ENCODE results near the gene ERGIC1.

ERGIC1 gene

DNA sequence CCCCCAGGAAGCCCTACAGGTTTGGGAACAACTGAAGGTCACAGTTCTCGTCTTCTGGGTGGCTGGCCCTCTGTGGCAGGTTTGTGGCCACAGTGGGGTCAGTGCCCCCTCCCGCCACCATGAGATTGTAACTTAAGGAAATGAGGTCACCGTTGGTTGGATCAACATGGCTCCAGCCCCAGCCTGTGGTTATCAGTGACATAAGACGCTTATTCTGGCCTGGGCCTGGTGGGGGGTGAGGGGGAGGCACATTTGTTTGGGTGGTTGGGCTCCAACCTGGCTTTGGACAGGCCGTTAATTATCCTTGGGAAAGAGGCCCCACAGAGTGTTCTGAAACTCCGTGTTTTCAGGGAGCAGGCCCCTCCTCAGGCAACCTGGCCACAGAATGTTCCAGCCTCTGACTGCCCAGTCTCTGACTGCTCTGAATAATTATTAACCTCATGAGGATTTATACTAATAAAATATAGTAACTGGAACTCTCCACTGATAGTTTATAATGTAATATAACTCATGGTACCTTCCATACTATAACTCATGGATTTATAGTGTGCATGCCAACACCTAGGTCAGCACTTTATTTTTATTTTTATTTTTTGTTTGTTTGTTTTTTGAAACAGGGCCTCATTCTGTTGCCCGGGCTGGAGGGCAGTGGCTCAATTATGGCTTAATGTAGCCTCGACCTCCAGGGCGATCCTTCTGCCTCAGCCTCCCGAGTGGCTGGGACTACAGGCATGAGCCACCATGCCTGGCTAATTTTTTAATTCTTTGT is 67.1 kb downstream of the ERGIC1 start:
- Histone ChIP-seq H3K4me1 (ENCODE audit: insufficient read depth, low read length) (peaks cover 14% of the 10 kb centered on the region), H3K27me3 (ENCODE audit: insufficient read depth, low read length) (no peaks in the 10 kb centered on the region), H3K4me3 (ENCODE audit: low read length) (no peak overlapping the region), H3K36me3 (ENCODE audit: insufficient read depth, low read length) (peaks cover 43% of the 10 kb centered on the region), H3K9ac (ENCODE audit: low read depth, low read length) (no peak overlapping the region), H3K9me3 (ENCODE audit: insufficient read depth, low read depth, low read length) (no peaks in the 10 kb centered on the region), H3K27ac (ENCODE audit: low read depth, low read length) (no peak overlapping the region; the same call in 1 of the 2 replicates)
- WGBS = 89% methylated on average over 10 of the region's 10 CpGs

DNA sequence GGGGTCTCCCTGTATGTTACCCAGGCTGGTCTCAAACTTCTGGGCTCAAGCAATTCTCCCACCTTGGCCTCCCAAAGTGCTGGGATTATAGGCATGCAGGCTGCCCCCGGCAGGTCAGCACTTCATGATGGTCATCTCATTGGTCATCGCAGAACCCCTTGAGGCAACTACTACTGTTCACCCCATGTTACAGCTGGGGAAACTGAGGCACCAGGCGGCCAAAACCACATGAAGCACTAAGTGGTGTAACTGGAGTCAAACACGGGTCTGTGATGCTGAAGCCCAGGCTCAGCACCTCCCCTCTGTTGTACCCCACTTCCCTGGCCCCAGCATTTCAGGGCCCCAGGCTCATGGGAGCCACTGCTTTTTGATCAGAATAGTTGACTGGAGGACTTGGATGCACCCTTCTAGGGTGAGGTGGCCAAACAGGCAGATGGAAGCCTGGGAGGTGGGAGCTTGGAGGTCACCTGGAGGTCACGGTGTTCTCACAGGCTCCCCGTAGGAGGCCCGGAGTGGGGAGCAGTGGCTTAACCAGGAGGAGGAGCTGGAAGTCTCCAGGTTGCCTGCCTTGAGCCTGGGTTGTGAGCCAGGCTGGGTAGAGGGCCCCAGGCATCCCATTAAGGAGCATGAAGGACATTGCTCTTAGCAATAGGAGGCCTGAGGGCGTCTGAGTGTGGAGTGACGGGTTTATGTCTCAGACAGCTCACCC is 67.9 kb downstream of the ERGIC1 start:
- no peak overlapping the region for H3K9ac ChIP-seq (ENCODE audit: low read depth, low read length)
- peaks cover 41% of the 10 kb centered on the region for H3K36me3 ChIP-seq (ENCODE audit: insufficient read depth, low read length)
- H3K4me1 ChIP-seq (ENCODE audit: insufficient read depth, low read length) = peaks cover 18% of the 10 kb centered on the region
- H3K27ac ChIP-seq (ENCODE audit: low read depth, low read length) = no peak overlapping the region
- H3K4me3 ChIP-seq (ENCODE audit: low read length) = no peak overlapping the region
- H3K9me3 ChIP-seq (ENCODE audit: insufficient read depth, low read depth, low read length) = no peaks in the 10 kb centered on the region
- WGBS = 88% methylated on average over 9 of the region's 9 CpGs
- H3K27me3 ChIP-seq (ENCODE audit: insufficient read depth, low read length) = no peaks in the 10 kb centered on the region

DNA sequence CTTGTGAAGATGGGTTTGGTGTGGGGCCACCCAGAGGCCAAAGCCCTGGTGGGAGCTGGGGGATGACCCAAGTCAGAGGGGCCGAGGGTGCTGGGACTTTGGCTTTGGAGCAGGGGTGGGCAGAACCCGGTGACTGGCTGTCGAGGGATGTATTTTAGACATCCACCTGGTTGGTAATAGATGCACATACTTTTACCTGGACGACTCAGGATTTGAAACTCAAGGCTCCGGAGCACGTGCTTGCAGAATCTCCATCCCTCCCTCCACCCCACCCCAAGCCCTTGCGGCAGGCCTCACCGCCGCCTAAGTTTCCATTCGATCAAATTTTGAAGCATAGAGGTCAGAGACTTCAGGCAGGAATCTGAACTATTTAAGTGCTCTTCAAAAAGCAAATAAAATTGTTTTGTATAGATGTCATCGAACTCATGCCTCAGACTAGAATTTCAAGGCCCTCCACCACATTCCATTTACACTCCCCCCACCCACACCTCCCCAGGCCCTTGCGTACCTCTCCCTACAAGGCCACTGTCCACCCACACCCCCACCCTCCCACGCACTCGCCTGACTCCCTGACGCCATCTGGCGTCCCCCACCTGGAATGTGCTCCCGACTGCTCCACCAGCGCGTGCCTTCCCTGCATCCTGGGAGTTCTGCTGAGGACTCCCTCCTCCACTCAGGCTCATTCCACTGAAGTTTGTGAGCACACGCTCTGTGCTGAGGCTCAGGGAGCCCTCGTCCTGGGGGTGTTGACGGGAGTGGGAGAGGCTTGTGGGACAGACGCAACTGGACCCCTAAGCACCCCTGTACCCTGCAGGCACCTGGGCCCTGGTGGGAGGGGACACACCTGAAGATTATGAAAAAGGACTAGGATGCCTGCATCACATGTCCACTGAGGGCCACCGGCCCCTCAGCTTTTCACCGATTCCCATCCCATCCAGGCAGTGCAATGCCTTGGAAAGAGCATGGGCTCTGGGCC is 68.7 kb downstream of the ERGIC1 start:
- 80% methylated on average over 25 of the region's 25 CpGs for WGBS
- no peak overlapping the region for H3K4me3 ChIP-seq (ENCODE audit: low read length)
- no peak overlapping the region; the same call in 1 of the 2 replicates for H3K9ac ChIP-seq (ENCODE audit: low read depth, low read length)
- H3K36me3 ChIP-seq (ENCODE audit: insufficient read depth, low read length) = peaks cover 37% of the 10 kb centered on the region
- H3K9me3 ChIP-seq (ENCODE audit: insufficient read depth, low read depth, low read length) = no peaks in the 10 kb centered on the region
- no peak overlapping the region for H3K27ac ChIP-seq (ENCODE audit: low read depth, low read length)
- H3K27me3 ChIP-seq (ENCODE audit: insufficient read depth, low read length) = no peaks in the 10 kb centered on the region
- peaks cover 18% of the 10 kb centered on the region for H3K4me1 ChIP-seq (ENCODE audit: insufficient read depth, low read length)

DNA sequence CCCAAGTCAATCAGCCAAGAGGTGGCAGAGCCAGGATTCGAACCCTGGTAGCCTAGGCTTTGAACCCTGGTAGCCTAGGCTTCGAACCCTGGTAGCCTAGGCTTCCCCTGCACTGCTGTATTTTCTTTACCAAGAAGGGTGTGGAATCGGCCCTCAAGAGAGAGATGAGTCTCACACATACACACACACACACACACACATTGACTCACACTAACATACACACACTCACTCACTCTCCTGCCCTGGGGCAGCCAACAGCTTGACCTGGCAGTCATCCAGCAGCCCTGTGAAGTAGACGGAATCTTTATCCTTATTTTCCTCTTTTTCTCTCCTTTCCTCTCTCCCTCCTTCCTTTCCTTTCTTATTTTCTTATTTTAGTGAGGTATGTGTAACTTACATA is 69.7 kb downstream of the ERGIC1 start:
- WGBS = 93% methylated on average over 4 of the region's 4 CpGs
- no peaks in the 10 kb centered on the region for H3K9me3 ChIP-seq (ENCODE audit: insufficient read depth, low read depth, low read length)
- H3K4me1 ChIP-seq (ENCODE audit: insufficient read depth, low read length) = peaks cover 18% of the 10 kb centered on the region
- H3K36me3 ChIP-seq (ENCODE audit: insufficient read depth, low read length) = peaks cover 28% of the 10 kb centered on the region
- no peak overlapping the region for H3K9ac ChIP-seq (ENCODE audit: low read depth, low read length)
- no peaks in the 10 kb centered on the region for H3K27me3 ChIP-seq (ENCODE audit: insufficient read depth, low read length)
- H3K27ac ChIP-seq (ENCODE audit: low read depth, low read length) = no peak overlapping the region
- H3K4me3 ChIP-seq (ENCODE audit: low read length) = no peak overlapping the region

DNA sequence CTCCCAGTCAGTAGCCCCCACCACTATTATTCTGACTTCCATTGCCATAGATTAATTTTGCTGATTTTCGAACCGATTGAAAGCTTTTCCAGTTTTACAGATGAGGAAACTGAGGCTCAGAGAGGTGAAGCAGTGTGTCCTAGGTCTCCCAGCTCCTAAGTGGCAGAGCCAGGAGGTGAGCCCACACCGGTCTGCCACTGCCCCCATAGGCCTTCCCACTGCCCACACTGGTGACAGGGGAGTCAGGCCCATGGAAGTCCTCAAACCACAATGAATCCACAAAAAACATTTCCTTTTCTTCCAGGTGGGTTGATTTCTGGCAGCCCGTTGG is 70.2 kb downstream of the ERGIC1 start:
- Histone ChIP-seq H3K27ac (ENCODE audit: low read depth, low read length) (peak overlapping the region; percentile 15; the same call in 1 of the 2 replicates), H3K4me3 (ENCODE audit: low read length) (no peak overlapping the region), H3K9me3 (ENCODE audit: insufficient read depth, low read depth, low read length) (no peaks in the 10 kb centered on the region), H3K4me1 (ENCODE audit: insufficient read depth, low read length) (peaks cover 18% of the 10 kb centered on the region), H3K9ac (ENCODE audit: low read depth, low read length) (no peak overlapping the region), H3K27me3 (ENCODE audit: insufficient read depth, low read length) (no peaks in the 10 kb centered on the region), H3K36me3 (ENCODE audit: insufficient read depth, low read length) (peaks cover 25% of the 10 kb centered on the region)
- 94% methylated on average over 4 of the region's 4 CpGs for WGBS

DNA sequence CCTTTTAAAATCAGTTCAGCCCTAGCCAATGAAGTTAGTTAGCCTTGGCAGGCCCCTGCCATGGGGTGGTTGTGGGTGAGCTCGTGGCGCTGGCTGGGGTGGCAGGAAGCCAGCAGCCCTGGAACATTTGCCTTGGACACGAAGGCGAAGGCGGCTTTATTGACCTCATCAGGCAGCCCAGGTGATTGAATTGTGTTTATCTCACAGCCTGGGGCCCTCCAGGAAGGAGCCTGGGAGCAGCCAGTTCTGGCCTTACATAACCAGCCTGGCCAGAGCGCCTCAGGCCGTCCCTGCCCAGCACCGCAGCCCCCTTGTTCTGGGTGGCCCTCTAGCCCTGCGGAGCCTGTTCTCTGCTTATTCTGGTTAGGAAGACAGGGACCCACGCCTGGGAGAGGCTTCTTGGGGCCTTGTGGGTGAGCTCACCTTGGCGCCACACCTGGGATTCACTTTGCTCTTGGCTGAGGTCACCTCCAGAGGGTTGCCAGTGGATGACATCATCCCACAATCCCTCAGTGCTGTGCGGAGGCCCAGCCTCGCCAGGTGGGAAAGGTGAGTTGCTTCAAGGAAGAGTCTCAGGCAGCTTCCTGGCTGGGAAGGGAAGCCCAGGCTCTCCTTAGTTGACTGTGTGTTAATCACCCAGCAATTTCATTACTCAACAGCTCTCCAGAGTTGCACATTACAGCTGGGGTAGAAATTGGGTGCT is 70.7 kb downstream of the ERGIC1 start:
- WGBS = 91% methylated on average over 13 of the region's 13 CpGs
- Histone ChIP-seq H3K9ac (ENCODE audit: low read depth, low read length) (no peak overlapping the region), H3K4me1 (ENCODE audit: insufficient read depth, low read length) (peaks cover 18% of the 10 kb centered on the region), H3K27me3 (ENCODE audit: insufficient read depth, low read length) (no peaks in the 10 kb centered on the region), H3K4me3 (ENCODE audit: low read length) (no peak overlapping the region), H3K27ac (ENCODE audit: low read depth, low read length) (peak overlapping the region; percentile 15; the same call in 1 of the 2 replicates), H3K36me3 (ENCODE audit: insufficient read depth, low read length) (peaks cover 24% of the 10 kb centered on the region), H3K9me3 (ENCODE audit: insufficient read depth, low read depth, low read length) (no peaks in the 10 kb centered on the region)

DNA sequence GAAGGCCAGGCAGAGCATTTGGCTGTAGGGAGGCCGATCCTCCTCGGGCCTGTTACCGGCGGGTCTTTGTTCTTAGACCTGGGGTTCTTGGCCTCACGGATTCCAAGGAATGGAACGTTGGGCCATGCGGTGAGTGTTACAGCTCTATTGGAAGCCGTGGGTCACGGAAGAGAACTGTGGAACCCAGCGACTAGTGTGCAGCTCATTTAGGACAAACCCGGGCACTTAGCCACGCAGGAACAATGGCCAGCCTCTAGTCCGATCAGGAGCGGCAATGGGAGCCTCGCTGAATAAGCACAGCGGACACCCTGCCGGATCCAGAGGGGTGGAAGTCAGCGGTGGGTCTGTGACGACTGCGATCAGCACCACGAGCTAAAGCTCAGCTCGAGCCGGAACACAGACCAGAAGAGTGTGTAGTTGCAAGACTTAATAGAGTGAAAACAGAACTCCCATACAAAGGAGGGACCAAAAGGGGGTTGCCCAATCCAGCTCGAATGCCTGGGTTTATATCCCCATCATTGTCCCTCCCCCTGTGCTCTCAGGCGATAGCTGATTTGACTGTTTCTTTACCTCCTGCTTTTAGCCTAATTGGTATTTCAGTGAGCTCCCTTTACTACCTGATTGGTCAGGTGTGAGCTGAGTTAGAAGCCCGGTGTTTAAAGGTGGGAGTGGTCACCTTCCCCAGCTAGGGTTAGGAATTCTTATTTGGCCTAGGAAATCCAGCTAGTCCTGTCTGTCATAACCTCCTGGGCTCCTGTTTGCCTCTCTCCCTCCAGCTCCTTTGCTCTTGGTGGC is 71.5 kb downstream of the ERGIC1 start:
- H3K4me1 ChIP-seq (ENCODE audit: insufficient read depth, low read length) = peaks cover 18% of the 10 kb centered on the region
- H3K27me3 ChIP-seq (ENCODE audit: insufficient read depth, low read length) = no peaks in the 10 kb centered on the region
- WGBS = 90% methylated on average over 26 of the region's 26 CpGs
- H3K9ac ChIP-seq (ENCODE audit: low read depth, low read length) = no peak overlapping the region
- H3K4me3 ChIP-seq (ENCODE audit: low read length) = no peak overlapping the region
- peaks cover 25% of the 10 kb centered on the region for H3K36me3 ChIP-seq (ENCODE audit: insufficient read depth, low read length)
- H3K9me3 ChIP-seq (ENCODE audit: insufficient read depth, low read depth, low read length) = no peaks in the 10 kb centered on the region
- H3K27ac ChIP-seq (ENCODE audit: low read depth, low read length) = peak overlapping the region; percentile 6; the same call in 1 of the 2 replicates

DNA sequence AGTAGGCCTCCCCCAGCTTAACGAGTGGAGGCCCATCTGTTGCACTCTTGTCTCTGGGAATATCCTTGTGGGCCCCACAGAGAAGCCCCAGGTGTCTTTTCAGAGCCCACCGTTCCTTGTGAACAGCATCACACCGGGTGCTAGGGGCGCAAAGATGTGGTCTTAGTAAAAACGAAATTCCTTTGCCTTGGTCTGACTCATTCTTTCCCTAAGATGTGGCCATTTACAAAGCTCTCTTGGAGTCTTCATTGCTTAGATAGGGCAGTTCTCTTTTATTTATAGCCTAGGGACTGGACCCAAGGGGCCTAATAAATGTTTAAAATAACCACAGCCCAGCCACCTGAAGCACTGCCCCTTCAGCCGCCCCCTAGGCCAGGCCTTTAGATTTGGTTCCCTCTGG is 72.4 kb downstream of the ERGIC1 start:
- H3K27me3 ChIP-seq (ENCODE audit: insufficient read depth, low read length) = no peaks in the 10 kb centered on the region
- 86% methylated on average over 6 of the region's 6 CpGs for WGBS
- peaks cover 18% of the 10 kb centered on the region for H3K4me1 ChIP-seq (ENCODE audit: insufficient read depth, low read length)
- no peak overlapping the region; the same call in 1 of the 2 replicates for H3K27ac ChIP-seq (ENCODE audit: low read depth, low read length)
- H3K4me3 ChIP-seq (ENCODE audit: low read length) = no peak overlapping the region
- no peaks in the 10 kb centered on the region for H3K9me3 ChIP-seq (ENCODE audit: insufficient read depth, low read depth, low read length)
- peaks cover 27% of the 10 kb centered on the region for H3K36me3 ChIP-seq (ENCODE audit: insufficient read depth, low read length)
- no peak overlapping the region for H3K9ac ChIP-seq (ENCODE audit: low read depth, low read length)

DNA sequence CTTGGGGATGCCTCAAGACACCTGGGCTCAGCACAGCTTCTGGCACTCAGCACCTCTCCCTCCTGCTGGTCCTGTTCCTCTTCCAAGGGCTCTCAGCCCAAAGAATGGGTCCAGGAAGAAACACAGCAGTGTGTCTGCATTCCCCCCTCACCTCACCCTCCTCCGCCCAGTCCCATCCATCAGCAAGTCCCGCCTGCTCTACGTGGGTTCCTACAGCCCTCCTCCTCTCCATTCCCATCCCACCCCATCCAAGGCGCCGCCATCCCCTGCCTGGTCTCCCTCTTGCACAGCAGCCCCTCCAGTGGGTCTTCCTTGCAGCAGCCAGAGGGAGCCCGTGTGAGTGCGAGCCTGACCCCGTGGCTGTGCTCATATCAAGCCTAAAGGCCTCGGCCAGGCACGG is 72.8 kb downstream of the ERGIC1 start:
- Histone ChIP-seq H3K27me3 (ENCODE audit: insufficient read depth, low read length) (no peaks in the 10 kb centered on the region), H3K9me3 (ENCODE audit: insufficient read depth, low read depth, low read length) (no peaks in the 10 kb centered on the region), H3K4me3 (ENCODE audit: low read length) (no peak overlapping the region), H3K4me1 (ENCODE audit: insufficient read depth, low read length) (peaks cover 17% of the 10 kb centered on the region), H3K27ac (ENCODE audit: low read depth, low read length) (no peak overlapping the region), H3K9ac (ENCODE audit: low read depth, low read length) (no peak overlapping the region), H3K36me3 (ENCODE audit: insufficient read depth, low read length) (peaks cover 29% of the 10 kb centered on the region)
- WGBS = 74% methylated on average over 10 of the region's 10 CpGs

DNA sequence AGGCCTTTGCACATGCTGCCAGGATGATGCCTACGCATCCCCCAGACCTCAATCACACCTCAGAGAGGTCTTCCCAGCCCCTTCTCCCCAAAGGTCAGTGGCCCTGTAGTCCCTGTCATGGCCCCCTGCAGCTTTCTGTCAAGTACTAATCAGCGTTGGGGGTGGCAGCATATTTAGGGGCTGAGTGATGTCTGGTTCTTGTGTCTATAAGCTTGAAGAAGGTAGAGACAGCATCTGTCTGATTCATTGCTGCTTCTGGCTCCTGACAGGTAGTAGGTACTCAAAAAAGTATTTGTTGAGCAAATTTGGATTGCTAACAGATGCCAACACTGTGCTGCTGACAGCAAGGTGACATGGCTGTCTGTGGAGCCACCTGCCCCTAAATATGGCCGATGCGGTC is 73.6 kb downstream of the ERGIC1 start:
- H3K9me3 ChIP-seq (ENCODE audit: insufficient read depth, low read depth, low read length) = no peaks in the 10 kb centered on the region
- peaks cover 13% of the 10 kb centered on the region for H3K4me1 ChIP-seq (ENCODE audit: insufficient read depth, low read length)
- no peak overlapping the region for H3K27ac ChIP-seq (ENCODE audit: low read depth, low read length)
- peaks cover 32% of the 10 kb centered on the region for H3K36me3 ChIP-seq (ENCODE audit: insufficient read depth, low read length)
- whole genome bisulfite sequencing = 86% methylated on average over 4 of the region's 4 CpGs
- H3K9ac ChIP-seq (ENCODE audit: low read depth, low read length) = no peak overlapping the region
- H3K4me3 ChIP-seq (ENCODE audit: low read length) = no peak overlapping the region
- H3K27me3 ChIP-seq (ENCODE audit: insufficient read depth, low read length) = no peaks in the 10 kb centered on the region
